Stimulated activated CD4-positive, alpha-beta T cell treated with anti-CD3 and anti-CD28 coated beads, Interleukin-1b, Interleukin-23, amount 100 ng/mL, for 1 hour (primary cell): Measurements from ENCODE around the gene PPP2R5B.
"Not testable (repeated sequence)": the region's sequence is repeated elsewhere in the genome, so short reads cannot be mapped to it uniquely, and the experiment has no call there.

ENCODE experiments used
- DNase-seq, 2 donors: peaks; one replicate each; pipeline ENCODE4 v3.0.0-alpha.2; 2020; ENCODE audit warnings: low read depth in 2 of 2

PPP2R5B gene

DNA sequence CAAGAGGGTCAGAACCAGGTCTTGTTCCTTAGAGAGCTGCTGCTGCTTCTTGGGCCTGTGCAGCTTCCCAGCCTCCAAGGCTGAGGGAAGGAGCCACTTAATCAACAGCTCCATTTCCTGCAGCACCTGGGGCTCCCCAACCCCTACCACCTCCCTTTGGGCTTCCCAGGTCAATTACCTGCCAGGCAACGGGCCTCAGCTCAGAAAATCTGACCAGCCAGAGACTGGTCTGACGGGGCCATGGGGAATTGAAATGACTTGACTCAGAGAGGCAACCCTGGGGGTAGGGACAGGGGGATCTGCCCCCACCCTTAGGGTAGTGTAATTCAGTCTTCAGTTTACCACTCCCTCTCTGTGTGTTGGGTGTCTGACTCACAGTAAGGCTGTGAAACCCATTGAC is 52.2 kb downstream of the PPP2R5B start:
- DNase-seq = no peak

DNA sequence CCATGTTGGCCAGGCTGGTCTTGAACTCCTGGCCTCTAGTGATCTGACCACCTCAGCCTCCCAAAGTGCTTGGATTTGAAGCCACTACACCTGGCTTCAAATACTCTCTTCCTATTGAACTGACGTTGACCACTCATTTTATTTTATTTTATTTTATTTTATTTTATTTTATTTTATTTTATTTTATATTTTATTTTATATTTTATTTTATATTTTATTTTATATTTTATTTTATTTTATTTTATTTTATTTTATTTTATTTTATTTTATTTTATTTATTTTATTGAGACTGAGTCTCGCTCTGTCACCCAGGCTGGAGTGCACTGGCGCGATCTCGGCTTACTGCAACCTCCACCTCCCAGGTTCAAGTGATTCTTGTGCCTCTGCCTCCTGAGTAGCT is 58.9 kb downstream of the PPP2R5B start:
- DNase-seq = not testable (repeated sequence)
